HepG2 (cell line): Measurements from ENCODE around the gene LPAR4.

Experiments
- CEBPB ChIP-seq: IDR thresholded peaks from 2 replicates; pipeline ENCODE4 v1.6.1; 2011; ENCODE audit warnings: low read depth, low read length, improper control_type of control experiment, borderline replicate concordance
- NR1H2 ChIP-seq: sonication (generic); formaldehyde crosslinking; IDR thresholded peaks from 2 replicates; pipeline ENCODE4 v1.8.1; 2022; ENCODE audit warnings: low read depth, missing genetic modification reagents, borderline replicate concordance
- RXRA ChIP-seq: sonication (generic); formaldehyde crosslinking; IDR thresholded peaks from 2 replicates; pipeline ENCODE4 v1.5.1; 2020; ENCODE audit warnings: missing genetic modification reagents
- ZNF17 ChIP-seq: sonication (generic); formaldehyde crosslinking; IDR thresholded peaks from 2 replicates; pipeline ENCODE4 v1.5.0; 2020; ENCODE audit warnings: mild to moderate bottlenecking, missing genetic modification reagents
- ZNF878 ChIP-seq: sonication (generic); formaldehyde crosslinking; IDR thresholded peaks from 2 replicates; pipeline ENCODE4 v1.8.1; 2023; ENCODE audit warnings: mild to moderate bottlenecking, missing genetic modification reagents, moderate library complexity
- TF ChIP-seq, protein P1 (sequence below): IDR thresholded peaks from 2 replicates; pipeline ENCODE4 v1.6.1; 2012; ENCODE audit warnings: inconsistent platforms
- TF ChIP-seq, protein P2 (sequence below): sonication (generic); formaldehyde crosslinking; IDR thresholded peaks from 2 replicates; pipeline ENCODE4 v1.5.0; 2020; ENCODE audit warnings: mild to moderate bottlenecking, missing genetic modification reagents, moderate library complexity

DNA sequence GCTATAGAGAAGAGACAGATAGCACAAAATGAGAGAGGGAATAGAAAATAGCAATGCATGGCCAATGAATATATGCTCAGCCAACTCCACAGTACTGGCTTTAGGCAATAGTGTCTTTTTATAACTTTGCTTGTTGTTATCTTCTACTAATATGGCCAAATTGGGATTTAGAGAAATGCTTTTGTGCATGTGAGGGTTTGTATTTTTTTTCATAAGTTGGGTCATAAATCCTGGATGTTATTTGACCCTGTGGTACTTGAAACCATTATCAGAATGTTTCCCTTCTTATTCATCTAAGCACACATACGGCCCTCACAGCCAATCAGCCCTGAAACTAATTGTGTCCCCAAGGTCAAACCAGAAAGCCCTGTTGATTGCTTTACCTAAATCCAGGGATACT lies 35.2 kb upstream of the LPAR4 start:
- no peak for TF ChIP-seq ZNF17 (CRISPR knock-in tag)
- TF ChIP-seq, protein P1, sequence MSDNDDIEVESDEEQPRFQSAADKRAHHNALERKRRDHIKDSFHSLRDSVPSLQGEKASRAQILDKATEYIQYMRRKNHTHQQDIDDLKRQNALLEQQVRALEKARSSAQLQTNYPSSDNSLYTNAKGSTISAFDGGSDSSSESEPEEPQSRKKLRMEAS: no peak
- TF ChIP-seq CEBPB: no peak
- no peak for TF ChIP-seq RXRA
- TF ChIP-seq NR1H2: no peak
- no peak for TF ChIP-seq ZNF878 (CRISPR knock-in tag)
- TF ChIP-seq, protein P2, sequence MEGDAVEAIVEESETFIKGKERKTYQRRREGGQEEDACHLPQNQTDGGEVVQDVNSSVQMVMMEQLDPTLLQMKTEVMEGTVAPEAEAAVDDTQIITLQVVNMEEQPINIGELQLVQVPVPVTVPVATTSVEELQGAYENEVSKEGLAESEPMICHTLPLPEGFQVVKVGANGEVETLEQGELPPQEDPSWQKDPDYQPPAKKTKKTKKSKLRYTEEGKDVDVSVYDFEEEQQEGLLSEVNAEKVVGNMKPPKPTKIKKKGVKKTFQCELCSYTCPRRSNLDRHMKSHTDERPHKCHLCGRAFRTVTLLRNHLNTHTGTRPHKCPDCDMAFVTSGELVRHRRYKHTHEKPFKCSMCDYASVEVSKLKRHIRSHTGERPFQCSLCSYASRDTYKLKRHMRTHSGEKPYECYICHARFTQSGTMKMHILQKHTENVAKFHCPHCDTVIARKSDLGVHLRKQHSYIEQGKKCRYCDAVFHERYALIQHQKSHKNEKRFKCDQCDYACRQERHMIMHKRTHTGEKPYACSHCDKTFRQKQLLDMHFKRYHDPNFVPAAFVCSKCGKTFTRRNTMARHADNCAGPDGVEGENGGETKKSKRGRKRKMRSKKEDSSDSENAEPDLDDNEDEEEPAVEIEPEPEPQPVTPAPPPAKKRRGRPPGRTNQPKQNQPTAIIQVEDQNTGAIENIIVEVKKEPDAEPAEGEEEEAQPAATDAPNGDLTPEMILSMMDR (CRISPR knock-in tag): no peak
